GM19397 (cell line): ENCODE data around the gene CYSRT1.

ENCODE experiments used
- ATAC-seq: cut with Tn5 transposase; IDR thresholded peaks from one replicate; pipeline ENCODE4 v1.9.1; 2021; ENCODE audit warnings: mild to moderate bottlenecking, moderate library complexity; ENCODE audit not compliant: unreplicated experiment

CYSRT1 gene

DNA sequence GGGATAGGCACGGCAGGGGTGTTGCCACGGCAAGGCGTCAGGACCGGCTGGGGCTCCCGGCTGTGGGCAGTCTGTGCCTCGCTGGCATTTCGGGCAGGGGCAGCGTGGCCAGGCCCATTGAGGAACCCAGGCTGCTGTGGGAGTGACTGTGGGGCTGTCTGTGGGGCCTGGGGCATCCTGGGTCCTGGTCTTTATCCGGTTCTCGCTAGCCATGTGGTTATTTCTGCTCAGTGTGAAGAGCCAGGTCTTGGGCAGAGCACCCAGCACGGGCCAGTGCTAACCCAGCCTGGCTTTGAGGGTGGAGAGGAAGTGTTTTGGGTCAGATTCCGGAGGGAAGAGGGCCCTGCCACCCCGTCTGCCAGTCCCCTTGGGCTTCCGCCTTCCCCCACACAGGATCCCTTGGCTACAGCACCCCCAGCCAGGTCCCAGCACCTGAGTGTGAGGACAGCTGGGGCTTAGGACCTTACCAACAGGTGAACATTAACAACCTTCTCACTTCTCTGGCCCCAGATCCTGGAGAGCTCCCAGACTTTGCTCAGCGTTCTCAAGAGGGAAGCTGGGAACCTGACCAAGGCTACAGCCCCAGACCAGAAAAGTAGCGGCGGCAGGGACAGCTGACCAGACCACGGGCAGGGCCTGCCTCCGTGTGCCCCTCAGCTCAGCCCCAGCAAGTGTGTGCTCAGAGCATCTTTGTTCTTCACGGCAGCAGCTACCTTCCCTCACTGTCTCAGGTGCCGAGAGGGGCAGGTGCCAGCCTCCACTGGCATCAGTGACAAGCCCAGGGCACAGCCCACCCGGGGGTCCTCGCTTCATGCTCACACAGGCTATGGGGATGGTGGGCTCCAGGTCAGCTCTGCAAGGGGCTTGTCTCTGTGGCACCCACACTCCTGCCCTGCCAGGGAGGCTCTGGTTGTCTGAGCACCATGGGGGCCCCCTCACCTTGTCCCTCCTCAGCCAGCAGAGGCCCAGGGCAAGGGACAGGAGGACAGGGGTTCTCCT is 35.4 kb upstream of the CYSRT1 start:
- ATAC-seq = no peak

DNA sequence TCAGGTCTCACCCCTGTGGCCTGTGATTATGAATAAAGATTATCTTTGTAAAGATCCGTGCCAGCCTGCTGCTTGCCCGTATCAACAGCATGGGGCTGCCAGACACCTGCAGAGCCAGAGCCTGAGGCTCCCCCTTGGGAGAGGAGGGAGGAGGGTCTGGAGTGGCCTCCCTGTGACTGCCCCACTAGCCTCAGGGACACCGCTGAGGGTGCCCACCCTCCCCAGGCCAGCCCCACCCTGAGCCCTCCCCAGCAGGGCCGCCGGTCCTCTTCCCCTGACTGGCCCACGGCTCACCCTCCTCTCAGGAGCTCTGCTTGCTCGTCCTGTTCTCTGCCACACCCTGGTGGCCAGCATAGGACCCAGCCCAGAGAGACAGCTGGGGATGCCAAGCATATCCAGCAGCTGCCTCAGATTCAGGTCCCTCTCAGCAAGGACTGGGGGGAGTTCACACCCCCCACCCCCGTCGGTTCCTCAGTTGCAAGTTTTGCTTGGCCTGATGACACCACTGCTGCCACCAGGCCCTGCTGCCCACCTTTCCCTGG is 34.6 kb upstream of the CYSRT1 start:
- ATAC-seq = no peak

DNA sequence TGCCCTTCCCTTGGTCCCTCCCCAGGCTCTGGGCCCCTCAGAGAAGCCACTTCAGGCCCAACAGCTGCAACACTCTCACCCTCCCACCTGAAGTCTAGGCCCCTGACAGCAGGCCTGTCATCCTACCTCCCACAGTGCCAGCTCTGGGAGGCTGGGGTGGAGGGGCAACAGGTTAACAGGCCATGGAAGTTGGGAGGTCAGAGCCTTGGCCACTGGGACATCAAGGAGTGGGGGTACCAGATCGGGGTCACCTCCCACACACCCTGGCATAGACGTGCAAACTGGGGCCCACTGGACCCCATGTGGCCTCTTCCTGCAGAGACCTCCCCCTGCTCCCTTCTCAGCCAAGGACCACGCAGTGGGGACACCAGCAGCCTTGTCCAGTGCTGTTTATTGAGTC is 33.7 kb upstream of the CYSRT1 start:
- no peak for ATAC-seq

DNA sequence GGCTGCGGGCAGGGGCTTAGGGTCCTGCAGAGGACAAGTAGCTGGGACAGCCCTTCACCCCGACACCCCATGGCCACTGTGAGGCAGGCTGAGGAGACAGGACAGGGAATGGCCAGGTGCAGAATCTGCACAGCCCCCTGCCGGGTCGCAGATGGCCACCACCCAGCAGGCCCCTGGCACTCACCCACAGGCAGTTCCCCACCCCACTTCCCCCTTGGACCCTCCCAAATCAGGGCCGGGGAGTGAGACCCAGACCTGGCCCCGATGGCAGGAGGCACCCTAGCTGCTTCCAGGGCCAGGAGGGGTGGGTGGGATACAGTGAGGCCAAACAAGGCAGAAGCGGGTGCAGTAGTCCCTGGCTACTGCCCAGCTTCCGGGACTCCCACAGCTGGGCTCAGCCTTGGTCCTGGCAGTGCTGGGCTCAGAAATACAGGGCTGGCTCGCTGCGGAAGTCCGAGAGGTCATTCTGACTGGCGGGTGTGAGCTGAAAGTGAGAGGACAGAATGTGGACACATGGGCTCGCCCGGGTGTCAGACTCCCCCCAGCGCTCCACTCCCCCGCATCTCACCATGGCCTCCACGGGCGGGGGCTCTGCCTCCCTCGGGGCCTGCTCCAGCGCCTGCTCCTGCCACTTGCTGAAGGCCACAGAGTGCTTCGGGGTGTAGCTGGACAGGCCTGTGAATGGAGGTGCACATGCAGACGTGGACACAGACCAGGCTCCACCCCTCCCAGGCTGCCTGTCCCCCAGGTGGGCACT is 33.1 kb upstream of the CYSRT1 start:
- no peak for ATAC-seq

DNA sequence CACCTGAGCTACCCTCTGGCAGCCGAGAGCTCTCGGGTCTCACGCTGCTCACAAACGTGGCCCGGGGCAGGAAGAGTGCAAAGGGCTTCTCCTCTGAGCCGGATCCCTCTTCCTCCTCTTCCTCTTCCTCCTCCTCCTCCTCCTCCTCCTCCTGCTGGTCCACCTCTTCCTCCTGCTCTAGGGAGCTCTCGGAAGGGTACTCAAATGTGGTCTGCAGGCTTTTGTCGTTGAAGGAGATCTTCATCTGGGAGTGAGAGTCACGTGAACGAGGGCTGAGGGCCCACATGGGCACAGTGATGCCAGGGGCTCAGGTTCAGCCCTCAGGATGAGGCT is 32.6 kb upstream of the CYSRT1 start:
- no peak for ATAC-seq

DNA sequence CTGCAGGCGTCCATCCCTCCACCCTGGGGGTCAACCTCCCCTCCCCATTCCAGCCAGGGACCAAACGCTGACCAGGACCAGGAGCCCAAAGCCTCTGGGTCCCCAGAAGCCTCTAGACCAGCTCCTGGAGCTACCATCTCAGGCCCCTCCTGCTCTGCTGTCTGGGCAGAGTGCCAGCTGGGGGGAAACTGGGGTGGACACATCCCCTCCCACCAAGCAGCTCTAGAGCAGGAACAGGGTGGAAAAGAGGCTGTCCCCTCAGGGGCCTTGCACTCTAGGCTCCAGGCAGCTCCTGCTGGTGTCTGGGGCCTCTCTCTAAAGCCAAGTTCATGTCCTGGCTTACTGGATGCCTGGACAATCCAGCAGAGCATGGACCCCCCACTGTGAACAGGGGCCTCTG is 32.1 kb upstream of the CYSRT1 start:
- ATAC-seq = no peak

DNA sequence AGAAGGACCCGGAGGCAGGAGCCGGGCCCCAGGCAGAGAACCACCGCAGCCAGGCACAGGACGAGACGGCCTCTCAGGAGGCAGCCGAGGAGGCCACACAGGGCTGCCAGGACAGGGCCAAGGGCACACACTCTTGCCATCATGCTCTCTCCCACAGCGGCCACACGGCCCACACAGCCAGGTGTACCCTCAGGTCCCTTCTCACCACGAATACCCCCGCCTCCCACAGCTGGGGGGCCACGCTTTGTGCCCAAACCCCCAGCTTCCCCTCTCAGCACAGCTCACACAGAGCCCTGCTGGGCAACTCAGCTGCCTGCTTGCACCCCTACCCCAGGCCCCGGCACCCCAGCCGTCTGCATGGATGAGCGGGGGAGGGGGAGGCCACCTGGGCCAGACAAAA is 31.2 kb upstream of the CYSRT1 start:
- ATAC-seq = no peak

DNA sequence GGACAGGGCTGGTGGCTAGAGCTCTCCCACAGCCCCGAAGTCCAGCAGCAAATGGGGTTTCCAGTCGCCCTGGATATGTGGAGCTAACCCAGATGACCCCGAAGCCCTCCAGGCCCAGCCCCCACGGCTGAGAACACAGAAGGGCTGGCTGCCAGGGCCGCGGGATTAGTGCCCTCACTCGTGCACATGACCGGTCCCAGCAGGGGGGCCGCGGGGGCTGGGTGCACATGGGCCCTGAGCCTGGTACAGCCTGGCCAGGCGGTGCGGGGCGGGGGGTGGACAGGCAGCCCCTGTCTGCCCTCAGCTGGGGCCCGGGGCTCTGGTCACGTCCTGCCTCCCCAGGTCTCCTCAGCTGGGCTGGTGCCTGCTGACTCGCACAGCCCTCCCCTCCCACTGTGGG is 30.6 kb upstream of the CYSRT1 start:
- ATAC-seq = no peak

DNA sequence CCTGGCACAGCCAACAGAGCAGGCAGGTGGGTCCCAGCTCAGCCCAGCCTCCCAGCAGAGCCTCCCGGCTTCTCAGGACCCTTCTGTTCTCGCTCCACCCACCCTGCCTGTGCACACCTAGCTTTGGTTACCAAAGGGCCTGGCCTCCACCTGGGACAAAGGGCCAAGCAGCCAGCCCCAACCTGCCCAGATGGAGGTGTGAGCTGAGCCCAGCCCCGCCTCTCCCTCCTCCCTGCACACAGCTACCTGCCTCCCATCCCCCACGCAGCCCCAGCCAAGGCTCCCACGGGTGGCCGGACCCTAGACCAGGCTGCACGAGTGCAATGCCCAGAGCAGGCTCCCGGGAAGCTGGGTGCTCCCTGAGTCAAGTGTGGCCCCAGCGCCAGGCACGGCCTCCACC is 30.1 kb upstream of the CYSRT1 start:
- no peak for ATAC-seq

DNA sequence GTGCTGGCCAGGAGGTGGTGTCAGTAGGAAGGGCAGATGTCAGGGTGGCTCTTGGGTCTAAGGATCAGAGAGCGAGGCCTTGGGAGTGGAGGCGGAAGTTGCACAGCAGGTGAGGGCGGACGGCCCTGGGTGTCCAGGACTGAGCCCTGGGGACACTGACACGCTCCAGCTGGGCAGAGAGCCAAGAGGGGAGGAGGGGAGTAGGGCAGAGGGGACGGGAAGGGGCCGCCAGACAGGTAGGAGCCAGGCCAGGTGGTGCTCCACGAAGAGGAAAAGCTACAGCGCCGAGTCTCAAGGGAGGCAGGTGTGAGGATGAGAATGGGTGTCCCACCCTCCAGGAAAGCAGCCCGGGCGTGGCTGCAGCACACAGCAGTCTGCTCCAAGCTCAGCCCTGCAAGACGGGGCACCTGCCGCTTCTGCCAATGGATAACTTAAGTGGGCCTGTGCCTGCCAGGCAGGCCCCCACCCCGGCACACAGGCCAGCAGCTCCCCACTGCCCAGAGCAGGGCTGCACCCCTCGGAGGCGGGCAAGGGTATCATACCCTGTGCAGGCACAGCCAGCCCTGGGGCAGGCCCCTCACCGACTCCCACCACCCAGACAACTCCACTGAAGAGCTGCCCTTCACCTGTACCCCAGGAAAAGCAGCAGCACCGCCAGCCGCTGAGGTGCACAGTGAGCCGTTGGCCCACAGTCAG is 29.3 kb upstream of the CYSRT1 start:
- no peak for ATAC-seq

DNA sequence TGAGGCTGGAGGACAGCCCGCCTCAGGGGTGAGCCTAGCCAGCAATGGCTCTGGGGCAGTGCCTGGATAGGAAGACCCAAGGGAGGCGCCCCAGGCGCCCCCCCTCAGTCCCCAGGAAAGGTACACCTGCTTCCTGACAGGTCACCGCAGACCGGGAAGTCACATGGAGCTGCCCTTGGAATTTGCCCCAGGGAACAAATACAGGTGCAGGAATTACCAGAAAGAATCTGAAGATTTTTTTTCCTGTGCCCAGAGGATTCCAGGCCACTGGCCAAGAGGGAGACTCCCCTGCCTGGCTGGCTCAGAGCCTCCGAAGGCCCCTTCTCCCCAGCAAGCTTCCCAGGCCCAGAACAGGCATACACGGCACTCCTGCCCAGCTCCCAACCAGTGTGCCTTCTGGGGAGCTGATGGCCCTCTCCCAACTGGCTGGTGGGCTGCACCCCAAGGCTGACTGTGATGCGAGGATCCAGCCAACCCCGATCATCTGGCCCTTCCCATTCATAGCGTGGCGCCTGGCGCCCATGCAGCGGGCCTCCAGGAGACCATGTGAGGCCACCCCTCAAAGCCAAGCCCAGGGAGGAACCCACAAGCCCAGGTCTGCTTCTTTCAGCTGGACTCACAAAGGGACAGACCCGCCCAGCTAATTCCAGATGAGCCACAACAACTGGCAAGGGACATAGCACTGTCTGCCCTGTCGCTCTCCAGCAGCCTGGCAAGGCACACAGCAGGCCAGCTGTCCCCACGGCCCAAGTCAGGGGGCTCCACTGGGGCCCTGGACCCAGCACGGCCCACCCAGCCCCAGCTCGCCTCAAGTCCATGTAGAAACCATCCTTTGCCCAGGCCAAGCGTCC is 26.7 kb upstream of the CYSRT1 start:
- no peak for ATAC-seq

DNA sequence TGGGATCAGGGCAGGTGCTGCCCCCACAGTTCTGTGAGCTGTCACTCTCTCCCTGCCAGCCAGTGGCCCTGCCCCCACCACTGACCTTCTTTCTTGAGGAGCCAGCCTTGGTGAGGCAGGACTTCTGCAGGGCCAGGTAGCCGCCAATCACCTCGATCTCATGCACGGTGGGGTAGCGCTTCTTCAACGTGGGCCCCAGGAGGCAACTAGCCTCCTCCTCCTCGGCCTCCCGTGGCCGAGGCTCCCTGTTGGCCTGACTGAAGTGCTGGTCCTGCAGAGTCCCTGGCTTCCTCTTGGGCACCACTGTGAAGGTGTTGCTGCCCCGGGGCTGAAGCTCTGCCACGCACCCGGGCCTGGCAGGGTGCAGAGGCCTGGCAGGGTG is 26.1 kb upstream of the CYSRT1 start:
- ATAC-seq = no peak

DNA sequence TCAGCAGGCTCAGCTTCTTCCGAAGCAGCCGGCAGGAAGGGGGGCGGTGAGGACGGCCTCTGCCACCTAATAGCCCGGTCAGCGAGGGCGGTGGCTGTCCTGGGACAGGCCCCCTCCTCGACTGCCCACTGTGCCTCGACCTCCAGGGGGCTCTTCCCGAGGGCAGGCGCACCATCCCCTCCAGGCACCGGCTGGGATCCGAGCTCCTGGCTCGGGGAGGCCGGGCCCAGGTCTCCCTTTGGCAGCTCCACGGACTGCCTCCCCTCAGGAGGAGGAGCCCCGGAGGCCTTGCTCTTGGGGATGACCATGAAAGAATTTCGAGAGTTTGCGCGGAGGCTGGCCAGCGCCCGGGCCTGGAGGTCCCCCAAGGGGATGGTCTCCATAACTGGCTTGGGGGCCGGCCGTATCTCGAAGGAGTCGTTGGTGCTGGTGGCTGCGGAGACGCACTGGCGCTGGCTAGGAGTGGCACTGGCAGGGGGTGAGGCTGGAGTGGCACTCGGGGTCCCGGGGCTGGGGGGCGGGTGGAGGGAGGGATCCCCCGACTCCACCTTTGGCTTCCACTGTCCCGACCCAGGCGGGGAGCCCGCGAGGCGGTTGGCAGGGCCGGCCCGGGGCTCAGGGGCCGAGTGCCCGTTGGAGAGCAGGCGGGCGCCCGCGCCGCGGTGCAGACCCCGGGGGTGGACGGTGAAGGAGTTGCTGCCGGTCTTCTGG is 25.4 kb upstream of the CYSRT1 start:
- ATAC-seq = no peak

DNA sequence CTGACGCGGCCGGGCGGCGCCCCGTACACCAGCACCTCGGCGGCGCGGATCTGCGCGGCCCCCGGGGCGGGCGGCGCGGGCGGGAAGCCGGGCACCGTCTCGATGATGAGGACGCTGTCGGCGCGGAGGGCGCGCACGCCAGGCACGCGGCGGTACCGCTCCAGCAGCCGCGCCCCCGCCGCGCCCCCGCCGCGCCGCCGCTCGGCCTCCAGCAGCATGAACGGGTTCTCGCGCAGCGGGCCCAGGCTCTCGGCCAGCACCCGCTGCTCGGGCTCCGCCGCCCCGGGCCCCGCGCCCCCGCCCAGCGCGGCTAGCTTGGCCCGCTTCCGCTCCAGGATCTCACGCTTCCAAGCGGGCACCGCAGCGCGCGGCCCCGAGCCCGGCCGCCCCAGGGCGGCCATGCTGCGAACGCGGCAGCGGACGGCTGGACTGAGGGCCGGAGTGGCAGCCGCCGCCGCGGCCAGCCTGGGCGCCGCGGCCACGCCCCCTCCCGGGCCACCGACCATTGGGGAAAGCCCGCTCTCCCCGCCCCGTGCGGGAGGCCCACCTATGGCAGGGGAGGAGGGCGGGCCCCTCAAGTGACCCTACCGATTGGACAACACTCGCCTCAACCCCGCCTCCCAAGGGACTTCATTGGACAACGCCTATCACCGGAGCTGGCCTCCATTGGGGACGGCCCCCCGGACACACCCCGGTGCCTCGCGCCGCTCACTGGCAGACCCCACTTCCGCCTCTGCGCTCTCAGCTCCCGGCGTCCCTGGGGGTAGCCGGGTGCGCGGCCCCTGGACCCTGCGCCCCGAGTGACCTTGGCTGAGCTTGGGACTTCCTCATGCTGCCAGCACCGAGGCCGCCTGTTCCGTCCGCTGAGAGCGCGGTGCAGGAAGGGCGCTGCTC is 24.4 kb upstream of the CYSRT1 start, which contains the start of gene TPRN:
Gene TPRN (minus strand): TSS at position 431 of the 894 bp plus-strand sequence. CDS start 30 bp downstream, at position 401.
- peak; percentile 82 for ATAC-seq

DNA sequence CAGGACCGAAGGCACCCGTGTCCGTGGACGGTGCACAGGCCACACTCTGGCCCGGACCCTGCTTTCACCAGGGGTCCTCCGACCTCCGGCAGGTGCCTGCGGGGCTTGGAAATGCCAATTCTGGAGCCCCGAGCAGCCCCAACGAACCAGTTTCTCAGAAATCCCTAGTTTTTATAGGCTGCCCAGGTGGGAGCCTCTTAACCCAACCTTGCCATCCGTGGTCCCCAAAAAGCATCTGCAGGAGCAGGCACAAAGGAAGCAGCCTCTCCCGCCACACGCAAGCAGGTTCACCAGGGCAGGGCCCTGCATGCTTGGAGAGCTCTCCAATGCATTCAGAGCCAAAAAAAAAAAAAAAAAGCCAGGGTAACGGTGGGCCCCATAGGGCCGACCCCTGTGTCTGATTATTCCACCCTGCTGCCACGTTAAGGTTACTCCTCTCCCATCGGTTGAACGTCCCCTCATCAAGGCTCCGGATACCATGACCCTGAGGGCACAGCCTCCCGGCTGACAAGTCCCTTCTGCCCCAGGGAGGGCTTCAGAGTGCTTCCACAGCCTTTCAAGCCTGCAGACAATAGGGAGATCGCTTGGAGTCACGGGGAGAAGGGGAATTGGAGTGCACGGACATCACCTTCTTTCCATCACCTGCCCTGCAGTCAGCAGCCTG is 23.6 kb upstream of the CYSRT1 start:
- ATAC-seq = no peak

DNA sequence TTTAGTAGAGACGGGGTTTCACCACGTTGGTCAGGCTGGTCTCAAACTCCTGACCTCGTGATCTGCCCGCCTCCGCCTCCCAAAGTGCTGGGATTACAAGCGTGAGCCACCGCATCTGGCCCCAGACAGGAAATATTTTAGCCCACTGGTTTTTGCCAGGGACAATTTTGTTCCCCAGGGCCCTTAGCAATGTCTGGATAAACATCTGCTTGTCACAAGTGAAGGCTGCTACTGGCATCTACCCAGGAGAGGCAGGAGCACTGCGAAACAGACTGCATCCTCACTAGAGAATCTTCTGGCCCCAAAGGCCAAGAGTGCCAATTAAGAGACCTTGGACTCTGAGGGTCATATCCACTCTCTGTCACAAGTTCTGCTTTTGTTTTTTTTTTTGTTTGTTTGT is 22.0 kb upstream of the CYSRT1 start:
- ATAC-seq = no peak

DNA sequence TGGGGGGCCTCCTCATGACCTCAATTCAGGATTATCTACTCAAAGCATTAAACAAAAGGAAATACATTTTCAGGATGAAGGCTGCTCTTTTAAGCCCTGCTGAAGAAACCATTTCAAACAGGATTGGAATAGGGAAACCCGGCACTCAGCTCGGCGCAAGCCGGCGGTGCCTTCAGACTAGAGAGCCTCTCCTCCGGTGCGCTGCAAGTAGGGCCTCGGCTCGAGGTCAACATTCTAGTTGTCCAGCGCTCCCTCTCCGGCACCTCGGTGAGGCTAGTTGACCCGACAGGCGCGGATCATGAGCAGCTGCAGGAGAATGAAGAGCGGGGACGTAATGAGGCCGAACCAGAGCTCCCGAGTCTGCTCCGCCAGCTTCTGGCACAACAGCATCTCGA is 20.2 kb upstream of the CYSRT1 start:
- ATAC-seq = no peak
